Astrocyte of the cerebellum (primary cell): ENCODE data around the gene PMEPA1.

Source experiments
- DNase-seq: peaks from one replicate; pipeline ENCODE4 v3.0.0-alpha.2; 2011; ENCODE audit warnings: low read depth
- H3K4me3 ChIP-seq: 2 replicates; pipeline ENCODE4 v1.5.1; 2011; ENCODE audit warnings: mild to moderate bottlenecking, low read depth, low read length, moderate library complexity
- CTCF ChIP-seq: IDR thresholded peaks from 2 replicates; pipeline ENCODE4 v1.5.1; 2012; ENCODE audit warnings: low read length, low read depth, moderate library complexity, mild to moderate bottlenecking; ENCODE audit errors: missing control alignments
- in situ Hi-C: cut with HindIII; loops from 2 replicates; pipeline ENCODE4 v1.10.0; 2017; ENCODE audit warnings: low sequenced_read_pairs

Gene PMEPA1

GRCh38 chr20:57666106-57666833 lies 43.5 kb downstream of the PMEPA1 start:
- no peak overlapping the region for H3K4me3 ChIP-seq
- TF ChIP-seq CTCF, result no peak
- DNase-seq, result no peak
- in situ Hi-C loops, result no loop called here

- no peak for TF ChIP-seq CTCF
- in situ Hi-C loops, result no loop called here
- H3K4me3 ChIP-seq, result no peak overlapping the region
- no peak for DNase-seq
Measured at GRCh38 chr20:57665589-57665971, 44.2 kb downstream of the PMEPA1 start.

GRCh38 chr20:57664924-57665588 lies 44.8 kb downstream of the PMEPA1 start:
- no peak for TF ChIP-seq CTCF
- in situ Hi-C loops, result no loop called here

GRCh38 chr20:57664476-57664875 lies 45.3 kb downstream of the PMEPA1 start:
- H3K4me3 ChIP-seq, result no peak overlapping the region
- DNase-seq, result no peak
- TF ChIP-seq CTCF, result no peak
- in situ Hi-C loops, result no loop called here

More at GRCh38 chr20:57664924-57665588, 44.8 kb downstream of the PMEPA1 start:
- H3K4me3 ChIP-seq, result no peak overlapping the region
- no peak for DNase-seq

GRCh38 chr20:57663681-57664451 lies 45.9 kb downstream of the PMEPA1 start:
- no peak overlapping the region for H3K4me3 ChIP-seq
- in situ Hi-C loops, result no loop called here
- no peak for TF ChIP-seq CTCF
- no peak for DNase-seq

- no peak overlapping the region for H3K4me3 ChIP-seq
- no peak for DNase-seq
- in situ Hi-C loops, result no loop called here
- no peak for TF ChIP-seq CTCF
Measured at GRCh38 chr20:57663241-57663640, 46.6 kb downstream of the PMEPA1 start.
